ENCODE measurements around the gene MED6.

MED6 gene

GRCh38 chr14:70597731-70598130 lies 2.7 kb downstream of the MED6 start:
- no peak for DNase-seq

GRCh38 chr14:70595443-70596185 lies 4.8 kb downstream of the MED6 start:
- DNase-seq: no peak

- DNase-seq: no peak
Measured at GRCh38 chr14:70594461-70594860, 6.0 kb downstream of the MED6 start.

GRCh38 chr14:70585231-70585630 lies 15.2 kb downstream of the MED6 start:
- DNase-seq: peak; percentile 27

- no peak for DNase-seq
Measured at GRCh38 chr14:70576891-70577290, 23.6 kb downstream of the MED6 start.

GRCh38 chr14:70573050-70573449 lies 27.4 kb downstream of the MED6 start:
- no peak for DNase-seq

GRCh38 chr14:70571139-70571538 lies 29.3 kb downstream of the MED6 start:
- DNase-seq: peak; percentile 17

GRCh38 chr14:70567791-70568190 lies 32.7 kb downstream of the MED6 start:
- peak; percentile 78 for DNase-seq

GRCh38 chr14:70563869-70564268 lies 36.6 kb downstream of the MED6 start:
- DNase-seq: no peak

- no peak for DNase-seq
Measured at GRCh38 chr14:70563417-70563816, 37.0 kb downstream of the MED6 start.

- DNase-seq: peak; percentile 87
Measured at GRCh38 chr14:70558356-70558755, 42.1 kb downstream of the MED6 start.

GRCh38 chr14:70555890-70556289 lies 44.6 kb downstream of the MED6 start:
- DNase-seq: no peak

GRCh38 chr14:70538087-70538486 lies 62.4 kb downstream of the MED6 start:
- no peak for DNase-seq

GRCh38 chr14:70536830-70537229 lies 63.6 kb downstream of the MED6 start:
- DNase-seq: no peak

GRCh38 chr14:70534904-70535303 lies 65.6 kb downstream of the MED6 start, which contains the start of gene ADAM20:
ADAM20 (minus strand) TSS chr14:70535004; CDS start chr14:70524757, 10,247 bp downstream.
- DNase-seq: no peak
